Transverse colon (tissue), 4 donors: ENCODE results near the gene GOLGA8A. TPM values are rescaled to one million over a fixed set of nuclear protein-coding genes. Genes with fewer than 3 reads are reported as not detected.
"Not testable (repeated sequence)": the region's sequence is repeated elsewhere in the genome, so short reads cannot be mapped to it uniquely, and the experiment has no call there.

Experiments used
- DNase-seq: peaks from one replicate; pipeline ENCODE4 v3.0.0-alpha.2; 2019
- H3K27ac ChIP-seq, 4 donors: fragments of 200-600 bp; sonication (generic); 2 replicates each; pipeline ENCODE4 v1.5.1; 2016 to 2018; ENCODE audit warnings: inconsistent platforms in 4 of 4
- H3K27me3 ChIP-seq: fragments of 200-600 bp; sonication (generic); 2 replicates; pipeline ENCODE4 v1.5.1; 2017; ENCODE audit warnings: inconsistent platforms
- H3K36me3 ChIP-seq, 4 donors: fragments of 200-600 bp; sonication (generic); 2 replicates each; pipeline ENCODE4 v1.5.1; 2017 to 2019; ENCODE audit warnings: inconsistent platforms in 4 of 4
- H3K4me1 ChIP-seq, 4 donors: fragments of 200-600 bp; sonication (generic); 2 replicates each; pipeline ENCODE4 v1.5.1; 2017 to 2020; ENCODE audit warnings: inconsistent platforms in 4 of 4
- H3K4me3 ChIP-seq, 4 donors: fragments of 200-600 bp; sonication (generic); 1 replicate in 1 of 4; 2 replicates in 3 of 4; pipeline versions ENCODE4 v1.5.1 to v1.6.1; 2017 to 2019; ENCODE audit warnings: inconsistent platforms in 4 of 4
- H3K9me3 ChIP-seq, 2 donors: fragments of 200-600 bp; sonication (generic); 2 replicates each; pipeline ENCODE4 v1.5.1; 2017 to 2019; ENCODE audit warnings: inconsistent platforms in 2 of 2
- EP300 ChIP-seq: sonication (generic); formaldehyde crosslinking; IDR thresholded peaks from one replicate; pipeline ENCODE4 v1.6.1; 2017; ENCODE audit warnings: antibody characterized with exemption, low read depth
- POLR2A ChIP-seq: fragments of 450-650 bp; IDR thresholded peaks from one replicate; pipeline ENCODE4 v1.6.1; 2016; ENCODE audit warnings: antibody characterized with exemption, mild to moderate bottlenecking, moderate library complexity
- POLR2AphosphoS5 ChIP-seq, 3 donors: sonication (generic); formaldehyde crosslinking; IDR thresholded peaks; one replicate each; pipeline ENCODE4 v1.6.1; 2016; ENCODE audit warnings: antibody characterized with exemption in 3 of 3
- WGBS, 2 donors: methylation state at CpG; one replicate each; pipeline ENCODE4 v1.1.5; 2018; ENCODE audit warnings: low coverage in 1 of 2; 5-methylcytosine and 5-hydroxymethylcytosine counted together
- in situ Hi-C, 4 donors: fragments of 200-750 bp; cut with MboI; loops; one replicate each; pipeline versions ENCODE4 v1.15.0 to v1.15.1; 2017; ENCODE audit warnings: low sequenced_read_pairs in 3 of 4, low pct_ligation_motif_present in 1 of 4, low pct_unique_long_range_greater_than_20kb in 1 of 4
- intact Hi-C: fragments of 100-400 bp; cut with DNase I; formaldehyde crosslinking; loops from one replicate; pipeline ENCODE4 v1.15.1; 2023; ENCODE audit warnings: low total_unique reads
- total RNA-seq, 4 donors: library from RNA; depleted of rRNA; stranded (reverse); fragments of >200 nt; gene quantifications; one replicate each; pipeline ENCODE4 v1.1.0, GENCODE V29; 2016
- TF ChIP-seq, protein P1 (sequence below), 5 experiments: fragments of 200-600 bp in 3 of 5; fragments of 450-650 bp in 2 of 5; sonication (generic) in 3 of 5; IDR thresholded peaks; 1 replicate in 2 of 5; 2 replicates in 3 of 5; pipeline ENCODE4 v1.5.1; 2016 to 2017; ENCODE audit warnings: antibody characterized with exemption in 5 of 5, inconsistent platforms in 3 of 5, mild to moderate bottlenecking in 2 of 5, moderate library complexity in 1 of 5

Gene GOLGA8A
- total RNA-seq, 4 donors from 2014 or later = 34.8 to 120 (median 47.1) TPM

DNA sequence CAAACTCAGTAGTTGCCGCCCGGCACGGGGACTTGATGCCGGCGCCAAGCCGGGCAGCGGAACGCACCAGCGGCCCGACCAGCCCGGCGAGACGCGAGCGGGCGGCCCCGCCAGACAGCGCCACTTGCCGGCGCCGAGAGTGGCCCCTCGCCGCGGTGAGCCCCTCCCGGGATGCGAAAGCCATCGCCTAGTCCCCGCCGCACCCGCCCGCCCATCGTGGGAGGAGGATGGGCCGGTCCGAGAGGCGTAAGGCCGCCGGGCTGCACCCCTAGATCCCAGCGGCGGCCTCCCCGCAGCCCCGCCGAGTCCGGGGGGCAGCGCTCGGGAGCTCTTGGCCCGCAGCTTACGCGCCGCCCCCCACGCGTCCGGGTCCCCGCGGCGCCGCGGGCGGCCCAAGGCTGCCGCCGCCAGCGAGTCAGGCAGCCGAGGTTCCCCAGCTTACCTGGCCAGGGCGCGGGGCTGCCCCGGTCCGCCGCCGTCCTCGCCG is 609 bp downstream of the GOLGA8A start:
- H3K27me3 ChIP-seq = peaks cover 11% of the 10 kb centered on the region
- no peaks in the 10 kb centered on the region for H3K9me3 ChIP-seq
- H3K36me3 ChIP-seq = no peaks in the 10 kb centered on the region
- H3K4me1 ChIP-seq = peaks cover 0 to 17% (median 8%) of the 10 kb centered on the region in 4 donors
- intact Hi-C loops (no loop called here), in situ Hi-C loops (loop anchor here in 1 of 4 donors (25.0 kb wide), 1 partner anchor 150 kb away; the partner anchor contains the start of gene GOLGA8B)
- H3K27ac ChIP-seq = peak overlapping the region; percentile 37 to 79 (median 44)
- no CpG with 5 or more reads among the region's 70 CpGs for WGBS, 2 donors
- peak overlapping the region; percentile 32 to 86 (median 62) for H3K4me3 ChIP-seq
- TF ChIP-seq POLR2A = no peak
- TF ChIP-seq EP300 = no peak
- TF ChIP-seq POLR2AphosphoS5 (IDR thresholded peaks at IDR 0.05) = no peak
- DNase-seq = peak; percentile 39

DNA sequence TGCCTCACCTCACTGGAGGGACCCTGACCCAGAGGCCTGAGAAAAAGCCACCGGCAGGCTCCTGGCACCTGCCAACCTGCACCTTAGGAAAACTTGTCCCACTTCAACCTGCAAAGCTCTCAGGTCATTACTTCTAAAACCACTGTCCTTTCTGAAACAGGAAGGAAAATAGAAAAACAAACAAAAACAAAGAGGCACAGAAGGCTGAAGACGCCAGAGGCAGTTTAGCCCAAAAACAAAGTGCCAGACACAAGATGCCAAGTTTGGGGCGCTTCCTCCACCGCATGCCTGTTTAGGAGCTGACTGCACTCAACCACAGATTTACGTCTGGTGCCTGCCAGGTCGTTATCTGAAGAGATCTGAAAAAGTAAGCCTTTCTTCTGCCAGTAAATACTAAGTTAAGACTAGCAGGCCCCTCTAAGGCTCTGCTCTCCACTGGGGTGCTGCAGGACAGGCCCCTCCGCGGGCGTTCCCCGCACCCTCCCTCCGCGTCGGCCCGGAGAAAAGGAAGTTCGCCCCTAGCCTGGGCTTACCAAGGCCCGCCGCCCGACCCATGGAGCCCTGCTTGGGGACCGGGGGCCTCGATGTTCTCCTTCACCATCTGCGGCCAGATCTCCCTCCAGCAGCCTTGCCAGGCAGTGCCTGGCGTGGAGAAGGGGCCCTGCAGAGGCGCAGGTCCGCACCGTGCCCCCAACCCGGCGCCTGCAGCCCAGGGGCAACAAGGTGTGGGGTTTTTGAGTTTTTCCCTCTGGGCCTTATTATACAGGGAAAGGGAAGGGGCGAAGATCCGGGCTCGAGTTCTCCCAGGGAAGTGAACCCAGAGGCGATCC is 1.3 kb downstream of the GOLGA8A start:
- TF ChIP-seq, protein P1, sequence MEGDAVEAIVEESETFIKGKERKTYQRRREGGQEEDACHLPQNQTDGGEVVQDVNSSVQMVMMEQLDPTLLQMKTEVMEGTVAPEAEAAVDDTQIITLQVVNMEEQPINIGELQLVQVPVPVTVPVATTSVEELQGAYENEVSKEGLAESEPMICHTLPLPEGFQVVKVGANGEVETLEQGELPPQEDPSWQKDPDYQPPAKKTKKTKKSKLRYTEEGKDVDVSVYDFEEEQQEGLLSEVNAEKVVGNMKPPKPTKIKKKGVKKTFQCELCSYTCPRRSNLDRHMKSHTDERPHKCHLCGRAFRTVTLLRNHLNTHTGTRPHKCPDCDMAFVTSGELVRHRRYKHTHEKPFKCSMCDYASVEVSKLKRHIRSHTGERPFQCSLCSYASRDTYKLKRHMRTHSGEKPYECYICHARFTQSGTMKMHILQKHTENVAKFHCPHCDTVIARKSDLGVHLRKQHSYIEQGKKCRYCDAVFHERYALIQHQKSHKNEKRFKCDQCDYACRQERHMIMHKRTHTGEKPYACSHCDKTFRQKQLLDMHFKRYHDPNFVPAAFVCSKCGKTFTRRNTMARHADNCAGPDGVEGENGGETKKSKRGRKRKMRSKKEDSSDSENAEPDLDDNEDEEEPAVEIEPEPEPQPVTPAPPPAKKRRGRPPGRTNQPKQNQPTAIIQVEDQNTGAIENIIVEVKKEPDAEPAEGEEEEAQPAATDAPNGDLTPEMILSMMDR (IDR thresholded peaks at IDR 0.05) = no peak
- TF ChIP-seq POLR2AphosphoS5 (IDR thresholded peaks at IDR 0.05) (no peak), EP300 (no peak), POLR2A (no peak)
- no peak for DNase-seq
- 6% methylated on average over 10 of the region's 31 CpGs; no CpG with 5 or more reads in 1 of the 2 donors for WGBS, 2 donors
- Histone ChIP-seq H3K9me3 (no peaks in the 10 kb centered on the region), H3K4me3 (peak overlapping the region; percentile 32 to 86 (median 62)), H3K27ac (peak overlapping the region; percentile 37 to 79 (median 44)), H3K27me3 (peaks cover 11% of the 10 kb centered on the region), H3K4me1 (peaks cover 0 to 17% (median 8%) of the 10 kb centered on the region in 4 donors), H3K36me3 (no peaks in the 10 kb centered on the region)
- in situ Hi-C loops = loop anchor here in 1 of 4 donors (25.0 kb wide), 1 partner anchor 151 kb away; the partner anchor contains the start of gene GOLGA8B
- intact Hi-C loops = no loop called here

DNA sequence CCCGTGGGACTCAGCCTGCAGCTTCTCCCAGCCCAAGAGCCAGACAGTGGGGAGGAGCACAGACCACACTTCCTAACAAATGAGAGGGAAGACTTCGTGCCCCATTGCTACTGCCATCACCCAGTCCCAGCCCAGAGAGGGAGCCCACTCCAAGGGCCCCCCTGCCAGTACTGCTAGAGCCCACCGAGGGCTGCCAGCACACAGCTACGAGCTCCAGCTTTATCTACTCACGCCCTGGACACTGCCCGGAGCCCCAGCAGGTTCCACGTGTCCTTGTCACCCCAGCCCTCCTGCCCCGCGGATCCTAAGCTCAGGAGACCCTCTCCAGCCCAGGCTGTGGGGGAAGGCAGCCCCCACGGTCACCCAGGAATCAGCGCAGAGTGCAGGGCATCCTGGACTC is 1.9 kb downstream of the GOLGA8A start:
- peaks cover 0 to 17% (median 8%) of the 10 kb centered on the region in 4 donors for H3K4me1 ChIP-seq
- H3K9me3 ChIP-seq = no peaks in the 10 kb centered on the region
- TF ChIP-seq POLR2A (no peak), POLR2AphosphoS5 (IDR thresholded peaks at IDR 0.05) (no peak), EP300 (no peak)
- TF ChIP-seq, protein P1 (IDR thresholded peaks at IDR 0.05) = no peak
- intact Hi-C loops = no loop called here
- in situ Hi-C loops = loop anchor here in 1 of 4 donors (25.0 kb wide), 1 partner anchor 152 kb away; the partner anchor contains the start of gene GOLGA8B
- DNase-seq = no peak
- no peak overlapping the region for H3K27ac ChIP-seq
- 77% methylated on average over 8 of the region's 11 CpGs; no CpG with 5 or more reads in 1 of the 2 donors for WGBS, 2 donors
- peaks cover 11% of the 10 kb centered on the region for H3K27me3 ChIP-seq
- no peaks in the 10 kb centered on the region for H3K36me3 ChIP-seq
- H3K4me3 ChIP-seq = peak overlapping the region in 1 of 4 donors; percentile 71

DNA sequence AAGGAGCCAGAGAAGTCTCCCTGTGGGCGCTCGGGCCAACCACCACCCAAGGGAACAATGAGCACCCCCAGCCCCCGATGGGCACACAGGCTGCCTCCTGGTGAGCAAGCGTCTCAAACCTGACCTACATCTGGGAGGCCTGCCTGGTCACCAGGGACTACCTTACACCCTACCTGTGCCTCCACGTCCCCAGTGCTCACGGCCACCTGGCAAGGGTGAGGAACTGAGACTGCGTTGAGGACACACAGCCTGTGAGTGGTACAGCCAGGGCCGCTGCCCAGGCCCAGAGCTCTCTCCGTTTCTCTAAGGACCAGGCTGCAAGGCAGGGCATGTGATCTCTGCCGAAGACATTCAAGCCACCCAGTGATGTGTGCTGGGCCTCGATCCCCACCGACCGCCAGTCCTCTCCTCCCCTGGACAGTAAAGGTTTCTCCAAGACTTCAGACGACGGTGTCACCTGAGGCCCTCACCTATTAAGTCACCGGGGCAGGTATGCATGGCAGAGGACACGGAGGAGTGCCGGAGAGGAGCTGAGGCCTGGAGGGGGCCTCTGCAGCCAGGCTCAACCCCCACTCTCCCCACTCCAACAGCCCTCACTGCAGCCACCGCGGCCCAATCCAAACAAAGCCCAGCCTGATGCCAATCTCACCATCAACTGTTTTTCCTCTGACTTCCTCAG is 2.8 kb downstream of the GOLGA8A start:
- in situ Hi-C loops = loop anchor here in 1 of 4 donors (25.0 kb wide), 1 partner anchor 153 kb away; the partner anchor contains the start of gene GOLGA8B
- no peak overlapping the region for H3K27ac ChIP-seq
- no peak for DNase-seq
- TF ChIP-seq EP300 (no peak), POLR2AphosphoS5 (IDR thresholded peaks at IDR 0.05) (no peak), POLR2A (no peak)
- TF ChIP-seq, protein P1 (IDR thresholded peaks at IDR 0.05) = no peak
- no peaks in the 10 kb centered on the region for H3K36me3 ChIP-seq
- intact Hi-C loops = no loop called here
- peaks cover 0 to 17% (median 8%) of the 10 kb centered on the region in 4 donors for H3K4me1 ChIP-seq
- H3K4me3 ChIP-seq = no peak overlapping the region
- H3K27me3 ChIP-seq = peaks cover 7% of the 10 kb centered on the region
- no peaks in the 10 kb centered on the region for H3K9me3 ChIP-seq
- WGBS, 2 donors = 77 to 97% methylated on average over 4 to 6 of the region's 20 CpGs

DNA sequence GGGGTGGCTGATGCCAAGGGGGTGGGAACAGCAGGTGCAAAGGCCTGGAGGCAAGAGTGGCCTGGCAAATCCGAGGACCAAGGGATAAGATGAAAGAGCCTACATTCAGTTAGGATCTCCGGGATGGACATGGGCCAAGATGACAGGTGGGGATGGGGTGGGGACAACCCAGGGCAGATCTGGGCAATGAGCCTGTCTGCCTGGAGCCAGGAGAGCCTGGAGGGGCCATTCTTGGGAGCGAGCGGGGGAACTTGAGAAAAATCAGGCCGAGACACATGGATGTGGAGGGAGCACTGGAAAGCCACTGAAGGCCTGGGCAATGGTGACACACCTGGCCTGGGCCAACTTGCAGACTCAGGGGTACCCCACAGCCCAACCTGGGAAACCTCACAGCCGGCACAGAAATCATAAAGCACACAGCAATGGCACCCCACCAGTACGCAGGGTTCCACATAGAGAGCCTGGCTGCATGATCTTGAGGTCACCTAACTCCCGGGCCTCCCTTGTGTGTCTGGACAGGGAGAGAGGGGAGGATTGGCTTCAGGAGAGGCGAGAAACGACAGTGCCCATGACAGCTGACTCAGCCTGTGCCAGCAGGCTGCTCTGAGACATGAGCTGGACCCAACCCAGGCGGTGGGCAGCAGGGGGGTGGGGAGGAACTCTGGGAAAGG is 3.5 kb downstream of the GOLGA8A start:
- H3K27me3 ChIP-seq, H3K27ac ChIP-seq, H3K9me3 ChIP-seq, H3K4me3 ChIP-seq, DNase-seq, intact Hi-C loops, H3K36me3 ChIP-seq: not testable (repeated sequence)
- in situ Hi-C loops = loop anchor here in 1 of 4 donors (25.0 kb wide), 1 partner anchor 153 kb away; the partner anchor contains the start of gene GOLGA8B
- 100% methylated on average over 1 to 3 of the region's 11 CpGs for WGBS, 2 donors
- H3K4me1 ChIP-seq = peaks cover 0 to 17% (median 8%) of the 10 kb centered on the region in 4 donors

DNA sequence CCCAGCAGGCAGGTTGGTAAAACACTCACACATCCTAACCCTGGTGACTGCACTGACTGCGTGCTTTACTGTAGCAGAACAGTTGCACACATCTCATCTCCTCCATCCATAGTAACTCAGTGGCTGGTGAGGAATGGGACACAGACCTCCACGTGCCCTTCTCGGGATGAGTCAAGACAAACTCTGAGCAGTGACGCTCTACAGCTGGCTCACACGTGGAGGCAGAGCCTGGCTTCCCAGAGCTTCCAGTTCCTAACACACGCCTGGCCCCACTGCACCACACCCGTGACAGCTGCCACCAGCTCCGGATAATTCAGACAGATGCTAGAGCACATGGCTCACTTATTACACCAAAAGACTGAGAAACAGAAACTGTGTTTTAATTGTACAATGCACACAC is 7.0 kb downstream of the GOLGA8A start:
- H3K27ac ChIP-seq, H3K4me3 ChIP-seq, H3K9me3 ChIP-seq, intact Hi-C loops, H3K36me3 ChIP-seq, DNase-seq, H3K27me3 ChIP-seq, H3K4me1 ChIP-seq: not testable (repeated sequence)
- in situ Hi-C loops = loop anchor here in 1 of 4 donors (25.0 kb wide), 1 partner anchor 157 kb away; the partner anchor contains the start of gene GOLGA8B
- 77% methylated on average over 7 of the region's 8 CpGs; no CpG with 5 or more reads in 1 of the 2 donors for WGBS, 2 donors
